Liver (tissue), 9 donors: ENCODE results near the gene ZNF318. TPM values are rescaled to one million over a fixed set of nuclear protein-coding genes. Genes with fewer than 3 reads are reported as not detected.

Source experiments
- DNase-seq: peaks from one replicate; pipeline ENCODE4 v3.0.0-alpha.2; 2017; ENCODE audit warnings: low spot score
- H3K27ac ChIP-seq, 2 donors: one replicate each; pipeline ENCODE4 v1.7.0; 2013; ENCODE audit warnings: inconsistent platforms in 2 of 2, low read length in 2 of 2, control low read depth in 1 of 2, low read depth in 1 of 2, mild to moderate bottlenecking in 1 of 2
- H3K27me3 ChIP-seq, 4 donors: one replicate each; pipeline versions ENCODE4 v1.6.1 to v1.7.0; 2013; ENCODE audit warnings: low read length in 3 of 4, inconsistent platforms in 1 of 4, mild to moderate bottlenecking in 1 of 4, moderate library complexity in 1 of 4; ENCODE audit not compliant: control insufficient read depth in 4 of 4, insufficient read depth in 4 of 4
- H3K36me3 ChIP-seq, 4 donors: one replicate each; pipeline versions ENCODE4 v1.6.1 to v1.7.0; 2013; ENCODE audit warnings: low read length in 3 of 4, mild to moderate bottlenecking in 3 of 4, low read depth in 1 of 4, moderate library complexity in 1 of 4; ENCODE audit not compliant: control insufficient read depth in 4 of 4, insufficient read depth in 3 of 4
- H3K4me1 ChIP-seq, 4 donors: one replicate each; pipeline versions ENCODE4 v1.6.1 to v1.7.0; 2013; ENCODE audit warnings: low read length in 3 of 4, mild to moderate bottlenecking in 3 of 4, moderate library complexity in 1 of 4; ENCODE audit not compliant: control insufficient read depth in 4 of 4, insufficient read depth in 4 of 4
- H3K4me3 ChIP-seq, 3 donors: one replicate each; pipeline versions ENCODE4 v1.6.1 to v1.7.0; 2013; ENCODE audit warnings: low read length in 3 of 3, control low read depth in 1 of 3, low read depth in 1 of 3, mild to moderate bottlenecking in 1 of 3
- H3K9ac ChIP-seq, 2 donors: one replicate each; pipeline ENCODE4 v1.7.0; 2013; ENCODE audit warnings: low read length in 2 of 2, mild to moderate bottlenecking in 2 of 2, moderate library complexity in 2 of 2, control low read depth in 1 of 2, low read depth in 1 of 2
- H3K9me3 ChIP-seq, 4 donors: one replicate each; pipeline versions ENCODE4 v1.6.1 to v1.7.0; 2013; ENCODE audit warnings: low read length in 3 of 4; ENCODE audit not compliant: control insufficient read depth in 4 of 4
- ATF3 ChIP-seq: IDR thresholded peaks from 2 replicates; pipeline ENCODE4 v1.6.1; 2016; ENCODE audit warnings: antibody characterized with exemption
- CTCF ChIP-seq: fragments of 150-350 bp; IDR thresholded peaks from 2 replicates; pipeline ENCODE4 v1.5.1; 2017; ENCODE audit warnings: improper control_type of control experiment, low read depth, low read length; ENCODE audit not compliant: missing input control
- EGR1 ChIP-seq, 2 donors: IDR thresholded peaks; 2 replicates each; pipeline ENCODE4 v1.6.1; 2016 to 2018; ENCODE audit warnings: antibody characterized with exemption in 2 of 2, low read depth in 2 of 2
- FOXA1 ChIP-seq: IDR thresholded peaks from 2 replicates; pipeline ENCODE4 v1.6.1; 2016; ENCODE audit warnings: antibody characterized with exemption
- GABPA ChIP-seq, 2 donors: IDR thresholded peaks in 1 of 2; conservative IDR thresholded peaks in 1 of 2; 2 replicates each; pipeline ENCODE4 v1.6.1; 2016; ENCODE audit warnings: antibody characterized with exemption in 2 of 2, mild to moderate bottlenecking in 1 of 2, moderate library complexity in 1 of 2
- HNF4A ChIP-seq, 2 donors: conservative IDR thresholded peaks; 2 replicates each; pipeline ENCODE4 v1.6.1; 2016; ENCODE audit warnings: antibody characterized with exemption in 2 of 2, mild to moderate bottlenecking in 2 of 2
- JUND ChIP-seq, 2 donors: IDR thresholded peaks; 2 replicates each; pipeline ENCODE4 v1.6.1; 2016; ENCODE audit warnings: antibody characterized with exemption in 2 of 2
- MAX ChIP-seq: IDR thresholded peaks from 2 replicates; pipeline ENCODE4 v1.6.1; 2016; ENCODE audit warnings: antibody characterized with exemption
- NR2F2 ChIP-seq: IDR thresholded peaks from 2 replicates; pipeline ENCODE4 v1.6.1; 2016; ENCODE audit warnings: antibody characterized with exemption
- RAD21 ChIP-seq, 2 donors: IDR thresholded peaks; 2 replicates each; pipeline ENCODE4 v1.6.1; 2016; ENCODE audit warnings: antibody characterized with exemption in 2 of 2, mild to moderate bottlenecking in 2 of 2
- REST ChIP-seq: IDR thresholded peaks from 2 replicates; pipeline ENCODE4 v1.6.1; 2016; ENCODE audit warnings: antibody characterized with exemption, mild to moderate bottlenecking
- RXRA ChIP-seq, 2 donors: IDR thresholded peaks; 2 replicates each; pipeline ENCODE4 v1.6.1; 2017 to 2018; ENCODE audit warnings: antibody characterized with exemption in 2 of 2, mild to moderate bottlenecking in 1 of 2
- SP1 ChIP-seq: IDR thresholded peaks from 2 replicates; pipeline ENCODE4 v1.6.1; 2018; ENCODE audit warnings: antibody characterized with exemption, mild to moderate bottlenecking
- TAF1 ChIP-seq: conservative IDR thresholded peaks from 2 replicates; pipeline ENCODE4 v1.6.1; 2016; ENCODE audit warnings: antibody characterized with exemption, mild to moderate bottlenecking
- YY1 ChIP-seq: IDR thresholded peaks from 2 replicates; pipeline ENCODE4 v1.6.1; 2016; ENCODE audit warnings: antibody characterized with exemption, mild to moderate bottlenecking
- ZBTB33 ChIP-seq: IDR thresholded peaks from 2 replicates; pipeline ENCODE4 v1.6.1; 2016; ENCODE audit warnings: antibody characterized with exemption
- WGBS: extraction: QIAGEN DNeasy Blood & Tissue Kit; methylation state at CpG from one replicate; pipeline ENCODE4 v1.1.7; 2013; 5-methylcytosine and 5-hydroxymethylcytosine counted together
- polyA plus RNA-seq, 2 donors: library from polyadenylated mRNA; stranded (reverse) in 1 of 2; unstranded in 1 of 2; fragments of 200-250 nt in 1 of 2; fragments of >200 nt in 1 of 2; fragmentation: Nextera tagmentation in 1 of 2; extraction: Ambion mirVana in 1 of 2; gene quantifications; one replicate each; pipeline versions ENCODE4 v1.2.1 to v1.2.3, GENCODE V29; 2013 to 2015
- total RNA-seq, 2 donors: library from RNA; depleted of rRNA; stranded (reverse); fragments of >200 nt; gene quantifications; one replicate each; pipeline ENCODE4 v1.2.3, GENCODE V29; 2014
- donor health status: healthy.
- donor health status: healthy.
- donor health status: healthy.
- donor health status: healthy.
- donor health status: healthy.

ZNF318 gene
- total and polyA plus RNA-seq, 4 donors: 3.6 to 9.1 (median 4.2) TPM

GRCh38 chr6:43396408-43397149 lies 27.1 kb upstream of the ZNF318 start:
- Histone ChIP-seq H3K9me3 (no peaks in the 10 kb centered on the region), H3K27ac (no peak overlapping the region), H3K9ac (no peak overlapping the region), H3K4me1 (no peaks in the 10 kb centered on the region), H3K4me3 (no peak overlapping the region), H3K27me3 (no peaks in the 10 kb centered on the region), H3K36me3 (no peaks in the 10 kb centered on the region)
- TF ChIP-seq RXRA (IDR thresholded peaks at IDR 0.05): no peak
- TF ChIP-seq SP1: no peak
- no peak for TF ChIP-seq NR2F2
- TF ChIP-seq TAF1: no peak
- TF ChIP-seq YY1: no peak
- TF ChIP-seq JUND (IDR thresholded peaks at IDR 0.05): no peak
- no peak for DNase-seq
- 84% methylated on average over 6 of the region's 6 CpGs for WGBS

- no peak for DNase-seq
- Histone ChIP-seq H3K4me3 (no peak overlapping the region), H3K36me3 (no peaks in the 10 kb centered on the region), H3K4me1 (no peaks in the 10 kb centered on the region), H3K9me3 (no peaks in the 10 kb centered on the region), H3K27ac (no peak overlapping the region), H3K9ac (no peak overlapping the region), H3K27me3 (no peaks in the 10 kb centered on the region)
- TF ChIP-seq CTCF (no peak), EGR1 (IDR thresholded peaks at IDR 0.05; ENCODE audit: low read depth in 2 of 2) (no peak), RXRA (IDR thresholded peaks at IDR 0.05) (no peak), RAD21 (IDR thresholded peaks at IDR 0.05) (no peak), YY1 (no peak), HNF4A (conservative IDR thresholded peaks at IDR 0.05) (no peak), NR2F2 (no peak), FOXA1 (no peak), REST (no peak), SP1 (no peak), MAX (no peak), JUND (IDR thresholded peaks at IDR 0.05) (no peak), TAF1 (no peak), GABPA (IDR thresholded peaks at IDR 0.05 in 1 of 2, conservative IDR thresholded peaks at IDR 0.05 in 1 of 2) (no peak), ZBTB33 (no peak), ATF3 (no peak)
- WGBS: 72% methylated on average over 4 of the region's 4 CpGs
Measured at GRCh38 chr6:43395776-43396175, 26.3 kb upstream of the ZNF318 start.
